Activated CD8-positive, alpha-beta memory T cell treated with anti-CD3 and anti-CD28 coated beads, Interleukin-2, amount 50 U/mL, for 1 hour (primary cell): ENCODE results near the gene BACH2.

ENCODE experiments used
- DNase-seq: peaks from one replicate; pipeline ENCODE4 v3.0.0-alpha.2; 2020; ENCODE audit errors: extremely low read depth

BACH2 gene

GRCh38 chr6:89941763-89942497, 354.7 kb downstream of the BACH2 start:
- DNase-seq: no peak

- DNase-seq: no peak
Measured at GRCh38 chr6:89941031-89941762, 355.4 kb downstream of the BACH2 start.

GRCh38 chr6:89940225-89941027, 356.2 kb downstream of the BACH2 start:
- DNase-seq: peak; percentile 38

- DNase-seq: no peak
Measured at GRCh38 chr6:89939144-89939543, 357.5 kb downstream of the BACH2 start.

GRCh38 chr6:89938014-89938413, 358.6 kb downstream of the BACH2 start:
- no peak for DNase-seq

GRCh38 chr6:89936177-89936576, 360.5 kb downstream of the BACH2 start:
- no peak for DNase-seq

GRCh38 chr6:89934685-89935366, 361.8 kb downstream of the BACH2 start:
- DNase-seq: no peak

GRCh38 chr6:89932245-89932802, 364.3 kb downstream of the BACH2 start:
- DNase-seq: no peak

GRCh38 chr6:89930789-89931188, 365.9 kb downstream of the BACH2 start:
- no peak for DNase-seq

- no peak for DNase-seq
Measured at GRCh38 chr6:89928604-89929003, 368.0 kb downstream of the BACH2 start.

- DNase-seq: no peak
Measured at GRCh38 chr6:89927791-89928550, 368.7 kb downstream of the BACH2 start.

GRCh38 chr6:89927264-89927663, 369.4 kb downstream of the BACH2 start:
- DNase-seq: no peak

- DNase-seq: no peak
Measured at GRCh38 chr6:89925826-89926225, 370.8 kb downstream of the BACH2 start.

GRCh38 chr6:89924231-89924630, 372.4 kb downstream of the BACH2 start:
- DNase-seq: no peak

GRCh38 chr6:89921691-89922090, 375.0 kb downstream of the BACH2 start:
- no peak for DNase-seq

GRCh38 chr6:89921197-89921596, 375.4 kb downstream of the BACH2 start:
- DNase-seq: no peak

GRCh38 chr6:89917801-89918366, 378.8 kb downstream of the BACH2 start:
- no peak for DNase-seq

- DNase-seq: no peak
Measured at GRCh38 chr6:89917216-89917615, 379.4 kb downstream of the BACH2 start.

GRCh38 chr6:89916136-89916920, 380.3 kb downstream of the BACH2 start:
- DNase-seq: no peak

GRCh38 chr6:89910902-89911240, 385.8 kb downstream of the BACH2 start:
- DNase-seq: no peak
